Small intestine (tissue), 7 donors: ENCODE results near the gene U2AF2. TPM values are rescaled to one million over a fixed set of nuclear protein-coding genes. Genes with fewer than 3 reads are reported as not detected.

Source experiments
- DNase-seq, 2 donors: peaks; one replicate each; pipeline versions ENCODE4 v3.0.0 to v3.0.0-alpha.2; 2013
- FAIRE-seq: peaks from 2 replicates; lab custom pipeline; 2012; peaks lifted over from hg19 to GRCh38; lab: Jason Lieb, UNC
- H3K27ac ChIP-seq, 3 donors: one replicate each; pipeline ENCODE4 v1.5.1; 2013; ENCODE audit warnings: low read length in 2 of 3, mild to moderate bottlenecking in 2 of 3, control low read depth in 1 of 3, inconsistent platforms in 1 of 3, low read depth in 1 of 3, moderate library complexity in 1 of 3
- H3K27me3 ChIP-seq, 3 donors: one replicate each; pipeline ENCODE4 v1.6.1; 2013; ENCODE audit warnings: low read length in 3 of 3, inconsistent platforms in 1 of 3; ENCODE audit not compliant: control insufficient read depth in 3 of 3, insufficient read depth in 3 of 3
- H3K36me3 ChIP-seq, 3 donors: one replicate each; pipeline ENCODE4 v1.6.1; 2013; ENCODE audit warnings: low read length in 3 of 3, inconsistent platforms in 1 of 3, low read depth in 1 of 3, mild to moderate bottlenecking in 1 of 3, moderate library complexity in 1 of 3; ENCODE audit not compliant: control insufficient read depth in 3 of 3, insufficient read depth in 2 of 3
- H3K4me1 ChIP-seq, 3 donors: one replicate each; pipeline ENCODE4 v1.6.1; 2013; ENCODE audit warnings: low read length in 2 of 3, inconsistent platforms in 1 of 3, low read depth in 1 of 3, mild to moderate bottlenecking in 1 of 3, moderate library complexity in 1 of 3; ENCODE audit not compliant: control insufficient read depth in 3 of 3, insufficient read depth in 2 of 3
- H3K4me3 ChIP-seq, 3 donors: one replicate each; pipeline ENCODE4 v1.5.1; 2013; ENCODE audit warnings: low read length in 3 of 3, control low read depth in 1 of 3, inconsistent platforms in 1 of 3, low read depth in 1 of 3, mild to moderate bottlenecking in 1 of 3, moderate library complexity in 1 of 3
- H3K9me3 ChIP-seq, 2 donors: one replicate each; pipeline ENCODE4 v1.6.1; 2013; ENCODE audit warnings: low read depth in 1 of 2, low read length in 1 of 2; ENCODE audit not compliant: control insufficient read depth in 2 of 2, insufficient read depth in 1 of 2
- WGBS, 3 donors: extraction: QIAGEN DNeasy Blood & Tissue Kit; methylation state at CpG; one replicate each; pipeline ENCODE4 v1.1.7; 2013; 5-methylcytosine and 5-hydroxymethylcytosine counted together
- polyA plus RNA-seq, 4 donors: library from polyadenylated mRNA; stranded (reverse) in 3 of 4; unstranded in 1 of 4; fragments of 200-250 nt in 3 of 4; fragments of 120-200 nt in 1 of 4; gene quantifications; one replicate each; pipeline versions ENCODE4 v1.2.1 to v1.2.3, GENCODE V29; 2013
- donor health status: healthy with polysubstance abuse.
- donor health status: control.
- donor health status: control.
- donor health status: Bipolar disorder and iron deficiency.
- donor health status: healthy.

Gene U2AF2
- polyA plus RNA-seq, 4 donors = 74.0 to 161 (median 115) TPM

DNA sequence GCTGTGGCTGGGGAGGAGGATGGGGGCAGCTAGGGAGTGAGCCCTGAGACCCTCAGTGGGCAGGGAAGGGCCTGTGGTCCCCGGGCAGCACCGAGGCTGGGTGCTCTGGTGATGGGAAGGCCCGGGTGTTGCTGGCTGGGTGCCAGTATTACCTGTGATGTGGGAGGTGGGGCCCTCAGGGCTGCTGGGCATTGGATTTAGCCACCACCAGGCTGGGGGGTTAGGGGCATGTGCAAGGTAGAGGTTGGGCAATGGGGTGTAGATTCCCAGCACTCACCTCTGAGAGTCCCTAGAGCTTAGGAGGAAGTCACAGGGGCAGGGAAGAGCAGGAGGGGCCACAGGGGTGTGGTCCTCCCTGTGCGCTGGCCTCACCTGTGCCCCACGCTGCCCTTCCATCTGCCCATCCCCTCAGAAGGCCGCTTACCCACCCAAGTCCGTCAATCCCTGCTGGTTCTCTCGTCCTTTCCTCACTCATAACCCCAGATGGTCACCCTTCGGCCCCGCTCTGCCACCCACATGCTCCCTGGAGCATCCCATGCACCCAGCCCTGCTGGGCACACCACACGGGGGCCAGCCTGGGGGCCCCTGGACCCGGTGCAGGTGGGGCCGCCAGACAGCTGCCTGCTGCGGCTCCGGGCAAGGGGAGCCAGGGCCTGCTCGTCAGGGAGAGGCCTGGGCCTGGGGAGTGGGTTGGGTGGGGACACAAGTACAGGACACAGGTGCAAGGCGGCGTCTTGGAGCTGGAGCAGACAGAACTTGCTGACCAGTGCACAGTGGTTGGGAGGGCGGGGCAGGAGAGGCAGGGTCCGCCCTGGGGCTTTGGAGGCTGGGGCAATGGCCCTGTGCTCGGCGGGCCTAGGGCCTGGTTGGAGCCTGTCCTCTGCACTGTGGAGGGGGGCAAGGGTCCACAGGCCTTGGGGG is 32.7 kb downstream of the U2AF2 start:
- Histone ChIP-seq H3K4me3 (no peak overlapping the region), H3K36me3 (peaks cover 8 to 88% (median 33%) of the 10 kb centered on the region in 3 donors), H3K4me1 (peaks cover 4 to 71% (median 12%) of the 10 kb centered on the region in 3 donors), H3K9me3 (no peaks in the 10 kb centered on the region), H3K27ac (peak overlapping the region; percentile 88 to 92 (median 89)), H3K27me3 (no peaks in the 10 kb centered on the region)
- WGBS, 3 donors = 21 to 64% (median 34%) methylated on average over 17 to 22 of the region's 22 CpGs
- no peak for FAIRE-seq
- DNase-seq = peak; percentile 86 to 94

GRCh38 chr19:55688422-55689218 is 33.8 kb downstream of the U2AF2 start:
- H3K9me3 ChIP-seq = no peaks in the 10 kb centered on the region
- DNase-seq = peak; percentile 97 to 98
- peak overlapping the region; percentile 88 to 92 (median 89) for H3K27ac ChIP-seq
- WGBS, 3 donors = 18 to 47% (median 40%) methylated on average over 22 to 27 of the region's 27 CpGs
- H3K27me3 ChIP-seq = no peaks in the 10 kb centered on the region
- no peak for FAIRE-seq
- peaks cover 4 to 65% (median 12%) of the 10 kb centered on the region in 3 donors for H3K4me1 ChIP-seq
- peaks cover 18 to 92% (median 42%) of the 10 kb centered on the region in 3 donors for H3K36me3 ChIP-seq
- H3K4me3 ChIP-seq = peak overlapping the region in 1 of 3 donors; percentile 3

DNA sequence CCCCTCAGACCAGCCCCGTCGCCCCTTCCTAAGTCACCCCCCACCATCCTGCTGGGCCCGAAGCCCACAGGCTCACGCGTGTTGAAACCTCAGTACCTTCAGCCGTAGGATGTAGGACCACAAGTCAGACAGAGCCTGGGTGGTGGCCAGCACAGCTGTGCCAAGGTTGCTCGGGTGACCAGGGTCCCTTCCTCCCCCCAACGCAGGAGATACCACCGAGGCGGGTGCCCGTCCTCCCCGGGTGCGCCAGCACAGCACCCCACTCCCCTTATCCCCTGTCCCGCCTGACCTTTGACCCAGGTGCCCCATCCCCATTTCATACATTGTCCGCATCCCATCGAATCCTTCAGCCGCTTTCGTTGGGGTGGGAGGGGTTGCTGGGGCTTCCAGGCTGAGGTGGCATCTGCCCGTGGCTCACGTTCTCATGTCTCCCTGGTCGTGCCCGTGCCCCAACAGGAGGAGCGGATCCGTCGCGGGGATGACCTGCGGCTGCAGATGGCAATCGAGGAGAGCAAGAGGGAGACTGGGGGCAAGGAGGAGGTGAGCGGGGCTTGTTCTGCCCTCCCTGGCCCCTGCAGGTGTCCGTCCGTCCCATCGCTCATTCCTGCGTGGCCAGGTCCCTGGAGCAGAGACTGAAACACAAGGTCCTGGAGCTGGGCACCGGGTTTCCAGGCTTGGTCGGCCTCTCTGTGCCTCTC is 34.7 kb downstream of the U2AF2 start:
- peaks cover 21 to 98% (median 46%) of the 10 kb centered on the region in 3 donors for H3K36me3 ChIP-seq
- H3K27ac ChIP-seq = peak overlapping the region; percentile 2 to 89 (median 78)
- peaks cover 4 to 57% (median 12%) of the 10 kb centered on the region in 3 donors for H3K4me1 ChIP-seq
- DNase-seq = no peak
- 78 to 88% (median 78%) methylated on average over 29 to 35 of the region's 35 CpGs for WGBS, 3 donors
- no peaks in the 10 kb centered on the region for H3K9me3 ChIP-seq
- H3K27me3 ChIP-seq = no peaks in the 10 kb centered on the region
- H3K4me3 ChIP-seq = peak overlapping the region in 1 of 3 donors; percentile 1
- FAIRE-seq = no peak

DNA sequence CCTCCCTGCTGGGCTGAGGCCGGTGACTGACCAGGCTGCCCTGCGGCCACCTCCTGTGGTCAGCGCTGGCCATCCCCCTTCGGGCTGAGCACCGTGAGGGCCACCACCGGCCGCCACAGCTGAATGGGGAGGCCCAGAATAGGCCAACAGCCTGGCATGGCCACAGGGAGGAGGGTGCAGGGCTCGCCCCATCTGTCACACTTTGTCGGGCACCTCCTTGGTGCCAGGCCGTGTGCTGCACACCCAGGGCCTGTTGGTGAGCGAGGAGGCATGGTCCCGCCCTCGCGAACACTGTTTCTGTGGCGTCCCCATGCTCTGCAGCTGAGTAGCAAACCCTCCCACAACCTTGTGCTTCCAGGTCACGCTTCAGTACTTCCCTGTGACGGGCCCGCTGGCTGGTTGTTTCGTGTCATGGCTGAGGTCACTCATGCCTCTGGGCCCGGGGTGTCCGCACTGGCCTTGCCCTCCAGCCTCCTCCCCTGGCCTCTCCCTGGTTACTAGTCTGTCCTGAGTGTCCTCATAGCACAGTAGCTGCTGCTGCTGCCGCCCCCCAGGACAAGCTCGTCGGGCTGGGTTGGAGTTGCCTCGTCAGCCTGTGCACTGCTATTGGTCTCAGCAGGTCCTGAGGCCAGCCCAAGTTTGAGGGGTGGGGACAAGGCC is 35.4 kb downstream of the U2AF2 start:
- 93 to 94% (median 93%) methylated on average over 23 to 25 of the region's 25 CpGs for WGBS, 3 donors
- Histone ChIP-seq H3K36me3 (peaks cover 27 to 98% (median 49%) of the 10 kb centered on the region in 3 donors), H3K27me3 (no peaks in the 10 kb centered on the region), H3K4me3 (no peak overlapping the region), H3K27ac (no peak overlapping the region), H3K9me3 (no peaks in the 10 kb centered on the region), H3K4me1 (peaks cover 4 to 50% (median 7%) of the 10 kb centered on the region in 3 donors)
- DNase-seq (no peak), FAIRE-seq (no peak)

DNA sequence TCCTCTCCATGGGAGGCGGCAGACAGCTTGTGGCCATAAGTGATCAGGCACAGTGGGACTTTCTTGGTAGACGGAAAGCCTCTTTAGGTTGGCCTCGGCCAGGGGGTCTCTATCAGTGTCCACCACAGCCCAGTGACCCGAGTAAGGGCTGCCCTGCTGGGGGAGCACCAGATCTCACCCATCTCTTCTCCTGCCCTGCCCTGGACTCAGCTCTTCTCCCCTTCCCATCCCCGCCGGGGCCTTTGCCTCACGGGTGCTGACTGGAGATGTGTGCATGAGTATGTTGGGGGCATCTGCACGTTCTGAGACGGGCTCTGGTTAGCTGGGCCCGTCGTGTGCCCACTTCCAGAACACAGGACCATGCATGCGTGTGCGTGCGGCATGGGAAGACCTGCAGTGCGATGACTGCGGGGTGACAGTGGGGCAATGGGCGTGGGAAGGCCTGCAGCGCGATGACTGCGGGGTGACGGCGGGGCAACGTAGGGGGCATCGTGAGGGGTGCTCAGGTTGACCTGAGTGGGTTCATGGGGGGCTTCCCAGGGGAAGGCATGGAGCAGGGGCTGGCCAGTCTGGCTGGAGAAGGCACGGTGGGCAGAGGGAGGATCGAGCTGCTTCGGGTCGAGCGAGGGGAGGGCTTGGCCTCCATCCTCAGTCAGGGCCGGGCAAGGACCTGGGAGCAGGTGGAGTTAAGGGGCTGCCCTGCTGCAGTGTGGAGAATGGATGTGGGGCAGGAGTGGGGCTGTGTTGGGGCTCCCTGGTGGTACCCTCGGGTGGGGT is 36.1 kb downstream of the U2AF2 start:
- Histone ChIP-seq H3K27ac (no peak overlapping the region), H3K27me3 (no peaks in the 10 kb centered on the region), H3K9me3 (no peaks in the 10 kb centered on the region), H3K36me3 (peaks cover 32 to 98% (median 48%) of the 10 kb centered on the region in 3 donors), H3K4me1 (peaks cover 2 to 43% (median 4%) of the 10 kb centered on the region in 3 donors), H3K4me3 (no peak overlapping the region)
- no peak for FAIRE-seq
- WGBS, 3 donors = 90 to 95% (median 93%) methylated on average over 30 to 31 of the region's 31 CpGs
- no peak for DNase-seq

- FAIRE-seq (no peak), DNase-seq (no peak)
- 92 to 94% (median 93%) methylated on average over 26 to 31 of the region's 31 CpGs for WGBS, 3 donors
- Histone ChIP-seq H3K36me3 (peaks cover 34 to 98% (median 51%) of the 10 kb centered on the region in 3 donors), H3K4me3 (no peak overlapping the region), H3K9me3 (no peaks in the 10 kb centered on the region), H3K27ac (no peak overlapping the region), H3K4me1 (peaks cover 0 to 34% (median 4%) of the 10 kb centered on the region in 3 donors), H3K27me3 (no peaks in the 10 kb centered on the region)
Measured at GRCh38 chr19:55691561-55692481, 37.0 kb downstream of the U2AF2 start.
